ENCODE measurements around the gene TM4SF20. TPM values are rescaled to one million over a fixed set of nuclear protein-coding genes. Genes with fewer than 3 reads are reported as not detected.

The TM4SF20 gene
- total RNA-seq, 2 donors from 2014 or later = not detected

DNA sequence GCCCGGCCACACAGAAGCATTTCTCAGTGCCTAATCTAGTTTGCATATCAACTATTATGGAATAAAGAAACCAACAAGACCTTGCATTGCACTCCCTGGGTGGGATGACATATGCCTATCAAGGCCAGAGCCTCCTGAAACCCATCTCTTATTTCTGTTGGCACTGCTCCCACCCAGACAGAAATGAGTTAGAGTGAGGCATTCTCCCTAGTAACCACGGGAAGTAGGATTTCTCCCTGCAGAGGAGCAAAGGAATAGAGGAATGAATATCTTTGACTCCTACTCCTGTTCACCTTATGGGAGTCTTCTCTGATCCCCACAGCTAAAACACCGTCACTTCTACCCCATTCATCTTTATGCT is 32.9 kb upstream of the TM4SF20 start:
- Histone ChIP-seq H3K27ac (ENCODE audit: low read depth, low read length) (no peak overlapping the region), H3K4me1 (ENCODE audit: control insufficient read depth, insufficient read depth, low read length) (no peaks in the 10 kb centered on the region), H3K36me3 (ENCODE audit: control insufficient read depth, insufficient read depth, low read length) (no peaks in the 10 kb centered on the region), H3K9ac (ENCODE audit: extremely low read depth, low read length, poor library complexity, severe bottlenecking) (no peak overlapping the region), H3K27me3 (ENCODE audit: control insufficient read depth, insufficient read depth, low read length, poor library complexity, severe bottlenecking) (no peaks in the 10 kb centered on the region), H3K9me3 (ENCODE audit: control insufficient read depth, low read length) (no peaks in the 10 kb centered on the region), H3K4me3 (ENCODE audit: low read length) (no peak overlapping the region)
- WGBS, 2 experiments (ENCODE audit: insufficient coverage in 1 of 2, insufficient read length in 1 of 2) = 73 to 79% methylated on average over 3 of the region's 3 CpGs
- H3K4me3 Mint-ChIP-seq = no peak overlapping the region
- no peak for DNase-seq
- H3K36me3 Mint-ChIP-seq (ENCODE audit: low read depth) = no peaks in the 10 kb centered on the region
- H3K4me1 Mint-ChIP-seq = peaks cover 14% of the 10 kb centered on the region
- H3K9me3 Mint-ChIP-seq = no peaks in the 10 kb centered on the region
- peak overlapping the region; percentile 35 for H3K27ac Mint-ChIP-seq
- H3K27me3 Mint-ChIP-seq (ENCODE audit: insufficient read depth) = no peaks in the 10 kb centered on the region
- TF ChIP-seq, protein P1, sequence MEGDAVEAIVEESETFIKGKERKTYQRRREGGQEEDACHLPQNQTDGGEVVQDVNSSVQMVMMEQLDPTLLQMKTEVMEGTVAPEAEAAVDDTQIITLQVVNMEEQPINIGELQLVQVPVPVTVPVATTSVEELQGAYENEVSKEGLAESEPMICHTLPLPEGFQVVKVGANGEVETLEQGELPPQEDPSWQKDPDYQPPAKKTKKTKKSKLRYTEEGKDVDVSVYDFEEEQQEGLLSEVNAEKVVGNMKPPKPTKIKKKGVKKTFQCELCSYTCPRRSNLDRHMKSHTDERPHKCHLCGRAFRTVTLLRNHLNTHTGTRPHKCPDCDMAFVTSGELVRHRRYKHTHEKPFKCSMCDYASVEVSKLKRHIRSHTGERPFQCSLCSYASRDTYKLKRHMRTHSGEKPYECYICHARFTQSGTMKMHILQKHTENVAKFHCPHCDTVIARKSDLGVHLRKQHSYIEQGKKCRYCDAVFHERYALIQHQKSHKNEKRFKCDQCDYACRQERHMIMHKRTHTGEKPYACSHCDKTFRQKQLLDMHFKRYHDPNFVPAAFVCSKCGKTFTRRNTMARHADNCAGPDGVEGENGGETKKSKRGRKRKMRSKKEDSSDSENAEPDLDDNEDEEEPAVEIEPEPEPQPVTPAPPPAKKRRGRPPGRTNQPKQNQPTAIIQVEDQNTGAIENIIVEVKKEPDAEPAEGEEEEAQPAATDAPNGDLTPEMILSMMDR (conservative IDR thresholded peaks at IDR 0.05) = no peak

DNA sequence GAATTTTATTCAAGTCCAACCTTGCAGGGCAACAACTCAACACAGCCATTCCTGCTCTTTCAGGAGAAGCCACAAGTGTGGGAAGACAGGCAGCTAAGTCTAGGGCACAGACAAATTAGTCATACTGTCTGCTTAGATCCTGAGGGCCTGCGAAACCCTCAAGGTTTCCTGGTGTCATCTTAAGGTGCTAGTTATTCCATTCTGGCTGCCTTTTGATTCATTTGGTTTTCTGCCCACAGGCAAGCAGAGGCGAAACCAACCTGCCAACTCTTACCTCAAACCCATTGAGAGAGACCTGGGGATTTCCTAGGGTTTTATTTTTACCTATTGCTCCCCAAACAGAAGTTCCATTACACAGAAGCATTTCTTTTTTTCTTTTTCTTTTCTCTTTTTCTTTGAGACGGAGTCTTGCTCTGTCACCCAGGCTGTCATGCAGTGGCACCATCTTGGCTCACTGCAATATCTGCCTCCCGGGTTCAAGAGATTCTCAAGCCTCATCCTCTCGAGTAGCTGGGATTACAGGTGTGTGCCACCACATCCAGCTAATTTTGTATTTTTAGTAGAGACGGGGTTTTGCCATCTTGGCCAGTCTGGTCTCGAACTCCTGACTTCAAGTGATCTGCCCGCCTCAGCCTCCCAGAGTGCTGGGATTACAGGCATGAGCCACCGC is 32.3 kb upstream of the TM4SF20 start:
- Mint-ChIP-seq H3K27me3 (ENCODE audit: insufficient read depth) (no peaks in the 10 kb centered on the region), H3K27ac (no peak overlapping the region), H3K4me3 (no peak overlapping the region), H3K4me1 (peaks cover 18% of the 10 kb centered on the region), H3K36me3 (ENCODE audit: low read depth) (no peaks in the 10 kb centered on the region), H3K9me3 (no peaks in the 10 kb centered on the region)
- TF ChIP-seq, protein P1 (conservative IDR thresholded peaks at IDR 0.05) = no peak
- H3K4me1 ChIP-seq (ENCODE audit: control insufficient read depth, insufficient read depth, low read length) = no peaks in the 10 kb centered on the region
- no peaks in the 10 kb centered on the region for H3K36me3 ChIP-seq (ENCODE audit: control insufficient read depth, insufficient read depth, low read length)
- 91 to 96% methylated on average over 8 to 9 of the region's 9 CpGs for WGBS, 2 experiments (ENCODE audit: insufficient coverage in 1 of 2, insufficient read length in 1 of 2)
- H3K9me3 ChIP-seq (ENCODE audit: control insufficient read depth, low read length) = no peaks in the 10 kb centered on the region
- H3K27me3 ChIP-seq (ENCODE audit: control insufficient read depth, insufficient read depth, low read length, poor library complexity, severe bottlenecking) = no peaks in the 10 kb centered on the region
- H3K27ac ChIP-seq (ENCODE audit: low read depth, low read length) = no peak overlapping the region
- H3K4me3 ChIP-seq (ENCODE audit: low read length) = no peak overlapping the region
- H3K9ac ChIP-seq (ENCODE audit: extremely low read depth, low read length, poor library complexity, severe bottlenecking) = no peak overlapping the region
- DNase-seq = no peak

DNA sequence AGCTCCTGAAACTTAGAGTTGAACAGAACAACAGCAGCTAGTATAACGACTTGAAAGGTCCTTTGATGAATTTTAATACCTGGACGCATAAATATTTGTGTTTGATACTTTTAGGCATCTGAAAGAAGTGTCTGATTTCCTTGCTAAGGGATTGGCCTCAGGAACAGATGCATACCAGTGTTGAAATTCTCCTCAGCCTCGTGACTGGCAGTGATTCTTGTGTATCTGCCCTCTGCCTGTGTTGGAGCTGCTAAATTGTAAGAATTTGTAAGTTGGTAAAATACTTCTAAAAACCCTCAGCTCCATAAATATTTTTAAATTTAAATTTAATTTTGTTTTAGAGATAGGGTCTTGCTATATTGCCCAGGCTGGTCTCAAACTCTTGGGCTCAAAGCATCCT is 31.1 kb upstream of the TM4SF20 start:
- H3K36me3 Mint-ChIP-seq (ENCODE audit: low read depth) = no peaks in the 10 kb centered on the region

More for the DNA sequence above, 31.1 kb upstream of the TM4SF20 start:
- Histone ChIP-seq H3K4me3 (ENCODE audit: low read length) (no peak overlapping the region), H3K9ac (ENCODE audit: extremely low read depth, low read length, poor library complexity, severe bottlenecking) (no peak overlapping the region), H3K27ac (ENCODE audit: low read depth, low read length) (no peak overlapping the region), H3K4me1 (ENCODE audit: control insufficient read depth, insufficient read depth, low read length) (no peaks in the 10 kb centered on the region), H3K36me3 (ENCODE audit: control insufficient read depth, insufficient read depth, low read length) (no peaks in the 10 kb centered on the region), H3K9me3 (ENCODE audit: control insufficient read depth, low read length) (no peaks in the 10 kb centered on the region), H3K27me3 (ENCODE audit: control insufficient read depth, insufficient read depth, low read length, poor library complexity, severe bottlenecking) (no peaks in the 10 kb centered on the region)
- DNase-seq = no peak
- Mint-ChIP-seq H3K27me3 (ENCODE audit: insufficient read depth) (no peaks in the 10 kb centered on the region), H3K4me1 (peaks cover 20% of the 10 kb centered on the region), H3K4me3 (no peak overlapping the region), H3K27ac (no peak overlapping the region), H3K9me3 (no peaks in the 10 kb centered on the region)
- WGBS, 2 experiments (ENCODE audit: insufficient coverage in 1 of 2, insufficient read length in 1 of 2) = 88 to 100% methylated on average over 2 to 3 of the region's 3 CpGs
- TF ChIP-seq, protein P1 (conservative IDR thresholded peaks at IDR 0.05) = no peak

Measured in endodermal cell (in vitro differentiated cells).